Endothelial cell of umbilical vein (primary cell): Measurements from ENCODE around the gene USP49. TPM values are rescaled to one million over a fixed set of nuclear protein-coding genes. Genes with fewer than 3 reads are reported as not detected.
A peak's percentile ranks its signal among the peaks of the same experiment; 100 is the strongest.

Experiments used
- BruUV-seq: library from RNA; stranded (reverse); fragments of 400-500 nt; replicated peaks from 2 replicates; lab custom pipeline; 2021; lab: Mats Ljungman, UMichigan
- CTCF ChIA-PET: fragments of 300-600, 350-600 bp; sonication (Branson Sonifier 250); formaldehyde crosslinking; loops from one replicate; lab custom pipeline; 2021; ENCODE audit warnings: antibody characterized with exemption, inconsistent platforms; lab: Charles Lee
- POLR2A ChIA-PET: fragments of 300-600, 350-600 bp; sonication (Branson Sonifier 250); formaldehyde crosslinking; loops from one replicate; lab custom pipeline; 2021; ENCODE audit warnings: antibody characterized with exemption, inconsistent platforms; lab: Charles Lee
- DNase-seq: peaks from one replicate; pipeline ENCODE4 v3.0.0-alpha.2; 2011; ENCODE audit warnings: low read depth, low spot score
- FAIRE-seq: peaks from 2 replicates; lab custom pipeline; 2011; peaks lifted over from hg19 to GRCh38; lab: Jason Lieb, UNC
- H2AFZ ChIP-seq: 2 replicates; pipeline ENCODE4 v1.6.0; 2012; ENCODE audit warnings: low read depth, low read length, control low read depth, inconsistent platforms
- H3K27ac ChIP-seq: 2 replicates; pipeline ENCODE4 v1.5.1; 2011; ENCODE audit warnings: low read depth, mild to moderate bottlenecking, control low read depth, low read length, moderate library complexity; ENCODE audit not compliant: insufficient read depth
- H3K27me3 ChIP-seq, 2 experiments: 2 replicates each; pipeline versions ENCODE4 v1.6.0 to v1.6.1; 2011; ENCODE audit warnings: low read length in 2 of 2, mixed read lengths in 1 of 2; ENCODE audit not compliant: control insufficient read depth in 2 of 2, insufficient read depth in 2 of 2
- H3K36me3 ChIP-seq, 2 experiments: 2 replicates in 1 of 2; 3 replicates in 1 of 2; pipeline ENCODE4 v1.5.1; 2011; ENCODE audit warnings: low read length in 2 of 2, mild to moderate bottlenecking in 1 of 2, moderate library complexity in 1 of 2; ENCODE audit not compliant: control insufficient read depth in 2 of 2, insufficient read depth in 2 of 2; ENCODE audit errors: extremely low read depth in 1 of 2
- H3K4me1 ChIP-seq: 3 replicates; pipeline ENCODE4 v1.5.1; 2011; ENCODE audit warnings: mild to moderate bottlenecking, low read length; ENCODE audit not compliant: control insufficient read depth, insufficient read depth; ENCODE audit errors: extremely low read depth
- H3K4me2 ChIP-seq: 2 replicates; pipeline ENCODE4 v1.6.1; 2011; ENCODE audit warnings: low read length, control low read depth, mixed read lengths; ENCODE audit not compliant: insufficient read depth
- H3K4me3 ChIP-seq, 3 experiments: fragments of 200-600 bp in 1 of 3; sonication (generic), shearing (Covaris generic) in 1 of 3; replicated peaks in 1 of 3; 2 replicates each; pipeline ENCODE4 v1.5.1; 2011 to 2016; ENCODE audit warnings: control low read depth in 3 of 3, low read length in 3 of 3, mild to moderate bottlenecking in 2 of 3, inconsistent platforms in 1 of 3, low read depth in 1 of 3, moderate library complexity in 1 of 3; ENCODE audit not compliant: insufficient read depth in 1 of 3
- H3K79me2 ChIP-seq: 2 replicates; pipeline ENCODE4 v1.6.0; 2012; ENCODE audit warnings: low read length, inconsistent platforms; ENCODE audit not compliant: control insufficient read depth, insufficient read depth
- H3K9ac ChIP-seq: replicated peaks from 2 replicates; pipeline ENCODE3; 2011; ENCODE audit warnings: low read length, control low read depth; ENCODE audit not compliant: insufficient read depth; ENCODE audit errors: extremely low read depth
- H3K9me1 ChIP-seq: replicated peaks from 3 replicates; pipeline ENCODE4 v1.6.0; 2011; ENCODE audit warnings: mild to moderate bottlenecking, low read length; ENCODE audit not compliant: control insufficient read depth, insufficient read depth; ENCODE audit errors: extremely low read depth
- H3K9me3 ChIP-seq: replicated peaks from 2 replicates; pipeline ENCODE4 v1.5.1; 2012; ENCODE audit warnings: low read length, inconsistent platforms; ENCODE audit not compliant: control insufficient read depth, insufficient read depth
- H4K20me1 ChIP-seq: replicated peaks from 2 replicates; pipeline ENCODE3; 2011; ENCODE audit warnings: mild to moderate bottlenecking, low read length; ENCODE audit not compliant: control insufficient read depth, insufficient read depth; ENCODE audit errors: extremely low read depth
- CTCF ChIP-seq, 2 donors: IDR thresholded peaks; 1 replicate in 1 of 2; 2 replicates in 1 of 2; pipeline ENCODE4 v1.5.1; 2011; ENCODE audit warnings: low read length in 2 of 2, mild to moderate bottlenecking in 2 of 2, moderate library complexity in 2 of 2, control low read depth in 1 of 2, inconsistent platforms in 1 of 2, low read depth in 1 of 2; ENCODE audit not compliant: insufficient read depth in 1 of 2; ENCODE audit errors: extremely low read depth in 1 of 2
- EZH2 ChIP-seq: IDR thresholded peaks from 2 replicates; pipeline ENCODE4 v1.6.1; 2012; ENCODE audit warnings: borderline replicate concordance, low read depth, mild to moderate bottlenecking, moderate library complexity, low read length, inconsistent platforms; ENCODE audit not compliant: severe bottlenecking
- FOS ChIP-seq: IDR thresholded peaks from 2 replicates; pipeline ENCODE4 v1.6.1; 2011; ENCODE audit warnings: mild to moderate bottlenecking, low read length, moderate library complexity, borderline replicate concordance; ENCODE audit not compliant: insufficient read depth
- GATA2 ChIP-seq: IDR thresholded peaks from 2 replicates; pipeline ENCODE4 v1.7.0; 2011; ENCODE audit warnings: low read depth, mild to moderate bottlenecking, moderate library complexity, mixed read lengths, low read length; ENCODE audit not compliant: insufficient read length, insufficient read depth
- JUN ChIP-seq: IDR thresholded peaks from 2 replicates; pipeline ENCODE4 v1.6.1; 2011; ENCODE audit warnings: borderline replicate concordance, low read depth; ENCODE audit not compliant: insufficient read length, insufficient read depth
- MAX ChIP-seq: IDR thresholded peaks from 2 replicates; pipeline ENCODE4 v1.6.1; 2011; ENCODE audit not compliant: insufficient read depth, insufficient read length
- MYC ChIP-seq: IDR thresholded peaks from one replicate; pipeline ENCODE4 v1.6.1; 2011; ENCODE audit warnings: mild to moderate bottlenecking, low read depth, low read length
- POLR2A ChIP-seq: IDR thresholded peaks from 2 replicates; pipeline ENCODE4 v1.6.1; 2012; ENCODE audit warnings: low read depth, mild to moderate bottlenecking, control low read depth, low read length
- POLR2AphosphoS5 ChIP-seq: IDR thresholded peaks from 2 replicates; pipeline ENCODE4 v1.6.1; 2012; ENCODE audit warnings: low read depth, mild to moderate bottlenecking, control low read depth, low read length, moderate library complexity; ENCODE audit not compliant: insufficient read depth
- dilution Hi-C: fragments of 300-500 bp; cut with MboI; formaldehyde crosslinking; loops from one replicate; pipeline ENCODE4 v1.15.0; 2019; ENCODE audit warnings: low sequenced_read_pairs; ENCODE audit not compliant: extremely low pct_ligation_motif_present
- intact Hi-C: fragments of 100-400 bp; cut with micrococcal nuclease; formaldehyde crosslinking; loops from one replicate; pipeline ENCODE4 v1.10.0; 2022
- polyA plus RNA-seq, 4 experiments: library from polyadenylated mRNA; depleted of rRNA in 3 of 4; stranded (reverse) in 3 of 4; unstranded in 1 of 4; fragments of >200 nt; gene quantifications; 2 replicates each; pipeline versions ENCODE4 v1.2.1 to v1.2.3, GENCODE V29; 2011 to 2012; ENCODE audit warnings: missing spikeins in 1 of 4
- total RNA-seq: library from RNA; stranded (reverse); gene quantifications from 2 replicates; pipeline ENCODE4 v1.2.3, GENCODE V29; 2021

USP49 gene
- total and polyA plus RNA-seq, 2 donors (not counting 3 experiments of a cell fraction or from before 2014, with no cell fraction given): 2.4 to 4.1 TPM

DNA sequence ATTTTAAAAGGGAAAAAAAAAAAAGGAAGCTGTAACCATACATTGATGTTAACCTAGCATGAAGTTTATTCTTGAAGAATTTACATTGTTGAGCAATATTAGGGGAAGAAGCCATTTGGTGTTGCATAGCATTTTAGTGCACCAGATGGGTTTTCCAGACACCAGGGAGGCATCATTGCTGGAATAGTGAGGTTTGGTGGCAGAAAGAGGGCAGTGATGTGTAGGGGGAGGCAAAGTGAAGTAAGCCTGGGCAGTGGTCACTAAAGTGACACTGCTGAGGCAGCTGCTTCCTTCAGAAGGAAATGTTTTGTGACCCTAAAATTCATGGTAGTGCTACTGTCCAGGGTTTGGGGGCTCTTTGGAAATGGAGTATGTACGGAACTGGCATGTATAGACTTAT lies 105.1 kb downstream of the USP49 start:
- dilution Hi-C loops (no loop called here), intact Hi-C loops (no loop called here)
- TF ChIP-seq CTCF (IDR thresholded peaks at IDR 0.05; ENCODE audit: extremely low read depth in 1 of 2, insufficient read depth in 1 of 2, low read depth in 1 of 2, low read length in 2 of 2) (no peak), POLR2AphosphoS5 (no peak), EZH2 (no peak), JUN (no peak), POLR2A (no peak), FOS (no peak), MYC (no peak), MAX (no peak), GATA2 (no peak)
- H3K9ac ChIP-seq: no peak overlapping the region
- no TSS peak for BruUV-seq
- H2AFZ ChIP-seq: no peak overlapping the region
- no peak overlapping the region for H3K4me2 ChIP-seq
- H3K27ac ChIP-seq: no peak overlapping the region
- H3K4me1 ChIP-seq: peaks cover 10% of the 10 kb centered on the region
- FAIRE-seq: peak; percentile 15
- H3K79me2 ChIP-seq: peaks cover 17% of the 10 kb centered on the region
- CTCF ChIA-PET: interaction anchor here (0.8 to 1.6 kb wide), 2 partner anchors 11 to 131 kb away, joined by 4 to 6 read pairs; partner anchors contain the start of genes BYSL and MED20
- no peak overlapping the region for H3K4me3 ChIP-seq
- no peak for DNase-seq
- POLR2A ChIA-PET: no interaction called here
- H4K20me1 ChIP-seq: no peaks in the 10 kb centered on the region
- H3K9me3 ChIP-seq: no peaks in the 10 kb centered on the region
- peaks cover 6 to 10% of the 10 kb centered on the region in 2 experiments for H3K36me3 ChIP-seq
- H3K27me3 ChIP-seq: no peaks in the 10 kb centered on the region
- H3K9me1 ChIP-seq: no peaks in the 10 kb centered on the region
